ENCODE data around the gene A2M.

GRCh38 chr12:9127936-9128663 lies 12.4 kb upstream of the A2M start:
- TF ChIP-seq POLR2A (IDR thresholded peaks at IDR 0.05) (no peak), CTCF (IDR thresholded peaks at IDR 0.05) (no peak), EP300 (IDR thresholded peaks at IDR 0.05; ENCODE audit: low read depth) (no peak), POLR2AphosphoS5 (IDR thresholded peaks at IDR 0.05) (no peak)

All from transverse colon (tissue), 4 donors.